EL (cell line): Measurements from ENCODE around the gene MMP25.

ENCODE experiments used
- DNase-seq: peaks from one replicate; pipeline ENCODE4 v3.0.0-alpha.2; 2016

Gene MMP25

GRCh38 chr16:3097266-3097665 lies 50.9 kb downstream of the MMP25 start:
- DNase-seq, result no peak

- DNase-seq, result no peak
Measured at GRCh38 chr16:3098459-3099394, 52.4 kb downstream of the MMP25 start, which contains the start of gene ZSCAN10. ZSCAN10 (minus strand) TSS chr16:3099294; CDS start chr16:3092937, 6,357 bp downstream.

- DNase-seq, result no peak
Measured at GRCh38 chr16:3099395-3099731, 53.0 kb downstream of the MMP25 start.

- peak; percentile 90 for DNase-seq
Measured at GRCh38 chr16:3099732-3100499, 53.6 kb downstream of the MMP25 start.

GRCh38 chr16:3101018-3101840 lies 54.9 kb downstream of the MMP25 start:
- peak; percentile 41 for DNase-seq

- no peak for DNase-seq
Measured at GRCh38 chr16:3101841-3102470, 55.6 kb downstream of the MMP25 start.

- peak; percentile 88 for DNase-seq
Measured at GRCh38 chr16:3106205-3106928, 60.0 kb downstream of the MMP25 start.
